Sigmoid colon (tissue), 7 donors: ENCODE measurements around the gene PRKAG2. TPM values are rescaled to one million over a fixed set of nuclear protein-coding genes. Genes with fewer than 3 reads are reported as not detected.

Source experiments
- DNase-seq: peaks from one replicate; pipeline ENCODE4 v3.0.0-alpha.2; 2019
- H3K27ac ChIP-seq, 4 donors: fragments of 200-600 bp; sonication (generic); one replicate each; pipeline ENCODE4 v1.5.1; 2016 to 2019; ENCODE audit warnings: mild to moderate bottlenecking in 1 of 4
- H3K27me3 ChIP-seq, 3 donors: fragments of 200-600 bp; sonication (generic); one replicate each; pipeline ENCODE4 v1.5.1; 2019; ENCODE audit warnings: mild to moderate bottlenecking in 1 of 3
- H3K36me3 ChIP-seq, 4 donors: fragments of 200-600 bp; sonication (generic); one replicate each; pipeline ENCODE4 v1.5.1; 2016 to 2019
- H3K4me1 ChIP-seq, 4 donors: fragments of 200-600 bp; sonication (generic); one replicate each; pipeline ENCODE4 v1.5.1; 2017 to 2019
- H3K4me3 ChIP-seq, 4 donors: fragments of 200-600 bp; sonication (generic); one replicate each; pipeline ENCODE4 v1.5.1; 2017 to 2019; ENCODE audit warnings: mild to moderate bottlenecking in 2 of 4, moderate library complexity in 1 of 4
- H3K9me3 ChIP-seq, 4 donors: fragments of 200-600 bp in 3 of 4; sonication (generic) in 3 of 4; one replicate each; pipeline versions ENCODE4 v1.5.1 to v1.6.1; 2013 to 2019
- CTCF ChIP-seq, 4 experiments: fragments of 450-650 bp in 3 of 4; fragments of 200-600 bp in 1 of 4; IDR thresholded peaks; one replicate each; pipeline ENCODE4 v1.5.1; 2016 to 2019; ENCODE audit warnings: antibody characterized with exemption in 4 of 4, mild to moderate bottlenecking in 3 of 4, moderate library complexity in 2 of 4
- EP300 ChIP-seq, 4 donors: sonication (generic); formaldehyde crosslinking; IDR thresholded peaks; one replicate each; pipeline ENCODE4 v1.6.1; 2017; ENCODE audit warnings: antibody characterized with exemption in 4 of 4
- POLR2A ChIP-seq, 2 donors: fragments of 450-650 bp; IDR thresholded peaks; one replicate each; pipeline ENCODE4 v1.6.1; 2016; ENCODE audit warnings: antibody characterized with exemption in 2 of 2, mild to moderate bottlenecking in 2 of 2, moderate library complexity in 2 of 2
- POLR2AphosphoS5 ChIP-seq, 4 donors: sonication (generic); formaldehyde crosslinking; IDR thresholded peaks; one replicate each; pipeline ENCODE4 v1.6.1; 2017; ENCODE audit warnings: antibody characterized with exemption in 4 of 4
- WGBS, 2 donors: extraction: QIAGEN DNeasy Blood & Tissue Kit; methylation state at CpG; one replicate each; pipeline ENCODE4 v1.1.7; 2013; 5-methylcytosine and 5-hydroxymethylcytosine counted together
- intact Hi-C: fragments of 100-400 bp; cut with DNase I; formaldehyde crosslinking; loops from one replicate; pipeline ENCODE4 v1.15.1; 2023
- polyA plus RNA-seq, 3 donors: library from polyadenylated mRNA; stranded (reverse); fragments of 200-250 nt; gene quantifications; one replicate each; pipeline ENCODE4 v1.2.3, GENCODE V29; 2013
- total RNA-seq, 4 donors: library from RNA; depleted of rRNA; stranded (reverse); fragments of >200 nt; gene quantifications; one replicate each; pipeline ENCODE4 v1.1.0, GENCODE V29; 2016
- donor health status: healthy with polysubstance abuse.
- donor health status: Bipolar disorder and iron deficiency.
- donor health status: healthy.

PRKAG2 gene
- total and polyA plus RNA-seq, 7 donors, result 19.2 to 51.2 (median 37.1) TPM

GRCh38 chr7:151781161-151781845, 95.6 kb downstream of the PRKAG2 start:
- Histone ChIP-seq H3K4me1 (peaks cover 0 to 26% (median 21%) of the 10 kb centered on the region in 4 donors), H3K4me3 (no peak overlapping the region), H3K36me3 (no peaks in the 10 kb centered on the region), H3K27ac (no peak overlapping the region), H3K9me3 (no peaks in the 10 kb centered on the region), H3K27me3 (no peaks in the 10 kb centered on the region)
- WGBS, 2 donors, result 96 to 97% methylated on average over 22 of the region's 22 CpGs
- no peak for TF ChIP-seq EP300 (IDR thresholded peaks at IDR 0.05)
- no peak for TF ChIP-seq POLR2A (IDR thresholded peaks at IDR 0.05)
- no peak for TF ChIP-seq CTCF (IDR thresholded peaks at IDR 0.05)
- no peak for TF ChIP-seq POLR2AphosphoS5 (IDR thresholded peaks at IDR 0.05)
- no peak for DNase-seq
- intact Hi-C loops, result loop anchor here (5.0 kb wide), 1 partner anchor 246 kb away; the partner anchor contains the start of gene GALNT11

GRCh38 chr7:151780631-151781030, 96.3 kb downstream of the PRKAG2 start:
- no peak for DNase-seq
- Histone ChIP-seq H3K4me1 (peaks cover 0 to 26% (median 21%) of the 10 kb centered on the region in 4 donors), H3K9me3 (no peaks in the 10 kb centered on the region), H3K4me3 (no peak overlapping the region), H3K27ac (no peak overlapping the region), H3K27me3 (no peaks in the 10 kb centered on the region), H3K36me3 (no peaks in the 10 kb centered on the region)
- no peak for TF ChIP-seq CTCF (IDR thresholded peaks at IDR 0.05)
- TF ChIP-seq EP300 (IDR thresholded peaks at IDR 0.05), result no peak
- TF ChIP-seq POLR2A (IDR thresholded peaks at IDR 0.05), result no peak
- no peak for TF ChIP-seq POLR2AphosphoS5 (IDR thresholded peaks at IDR 0.05)
- intact Hi-C loops, result loop anchor here (5.0 kb wide), 1 partner anchor 247 kb away; the partner anchor contains the start of gene GALNT11
- WGBS, 2 donors, result 76 to 87% methylated on average over 3 of the region's 3 CpGs

- Histone ChIP-seq H3K36me3 (no peaks in the 10 kb centered on the region), H3K4me1 (peaks cover 0 to 26% (median 21%) of the 10 kb centered on the region in 4 donors), H3K4me3 (no peak overlapping the region), H3K9me3 (no peaks in the 10 kb centered on the region), H3K27ac (no peak overlapping the region), H3K27me3 (no peaks in the 10 kb centered on the region)
- WGBS, 2 donors, result 87 to 90% methylated on average over 7 of the region's 7 CpGs
- no peak for TF ChIP-seq CTCF (IDR thresholded peaks at IDR 0.05)
- no peak for TF ChIP-seq POLR2AphosphoS5 (IDR thresholded peaks at IDR 0.05)
- TF ChIP-seq POLR2A (IDR thresholded peaks at IDR 0.05), result no peak
- no peak for TF ChIP-seq EP300 (IDR thresholded peaks at IDR 0.05)
- no peak for DNase-seq
- intact Hi-C loops, result loop anchor here (5.0 kb wide), 1 partner anchor 248 kb away; the partner anchor contains the start of gene GALNT11
These were observed 97.2 kb downstream of the PRKAG2 start for GRCh38 chr7:151779678-151780077.

GRCh38 chr7:151779255-151779654, 97.7 kb downstream of the PRKAG2 start:
- 96% methylated on average over 6 of the region's 6 CpGs for WGBS, 2 donors
- TF ChIP-seq CTCF (IDR thresholded peaks at IDR 0.05) (no peak), EP300 (IDR thresholded peaks at IDR 0.05) (no peak), POLR2AphosphoS5 (IDR thresholded peaks at IDR 0.05) (no peak), POLR2A (IDR thresholded peaks at IDR 0.05) (no peak)
- H3K4me3 ChIP-seq, result no peak overlapping the region
- no peaks in the 10 kb centered on the region for H3K36me3 ChIP-seq
- no peaks in the 10 kb centered on the region for H3K27me3 ChIP-seq
- peaks cover 0 to 26% (median 21%) of the 10 kb centered on the region in 4 donors for H3K4me1 ChIP-seq
- DNase-seq, result no peak
- no peak overlapping the region for H3K27ac ChIP-seq
- H3K9me3 ChIP-seq, result no peaks in the 10 kb centered on the region
- intact Hi-C loops, result no loop called here
